Keratinocyte (primary cell): ENCODE results near the gene RBM26. TPM values are rescaled to one million over a fixed set of nuclear protein-coding genes. Genes with fewer than 3 reads are reported as not detected.

Experiments used
- DNase-seq: peaks from one replicate; pipeline ENCODE4 v3.0.0-alpha.2; 2011; ENCODE audit warnings: low read depth, missing footprints, low spot score
- FAIRE-seq: peaks from 2 replicates; lab custom pipeline; 2011; peaks lifted over from hg19 to GRCh38; lab: Jason Lieb, UNC
- H2AFZ ChIP-seq: 2 replicates; pipeline ENCODE4 v1.6.0; 2012; ENCODE audit warnings: low read length, control low read depth, inconsistent platforms; ENCODE audit not compliant: control insufficient read depth
- H3K27ac ChIP-seq: 2 replicates; pipeline ENCODE4 v1.5.1; 2011; ENCODE audit warnings: low read length; ENCODE audit not compliant: control insufficient read depth, insufficient read depth
- H3K27me3 ChIP-seq: 3 replicates; pipeline ENCODE4 v1.6.0; 2011; ENCODE audit warnings: low read length; ENCODE audit not compliant: control insufficient read depth, insufficient read depth; ENCODE audit errors: extremely low read depth
- H3K36me3 ChIP-seq, 2 experiments: 2 replicates in 1 of 2; 3 replicates in 1 of 2; pipeline ENCODE4 v1.5.1; 2011; ENCODE audit warnings: low read length in 2 of 2, mild to moderate bottlenecking in 1 of 2; ENCODE audit not compliant: control insufficient read depth in 2 of 2, insufficient read depth in 2 of 2; ENCODE audit errors: extremely low read depth in 1 of 2
- H3K4me1 ChIP-seq: 3 replicates; pipeline ENCODE4 v1.5.1; 2011; ENCODE audit warnings: low read length; ENCODE audit not compliant: control insufficient read depth, insufficient read depth; ENCODE audit errors: extremely low read depth
- H3K4me2 ChIP-seq: 3 replicates; pipeline ENCODE4 v1.6.0; 2011; ENCODE audit warnings: low read depth, low read length; ENCODE audit not compliant: control insufficient read depth, insufficient read depth; ENCODE audit errors: extremely low read depth
- H3K4me3 ChIP-seq, 3 experiments: fragments of 200-600 bp in 1 of 3; sonication (generic) in 1 of 3; 2 replicates in 2 of 3; 3 replicates in 1 of 3; pipeline ENCODE4 v1.5.1; 2011 to 2016; ENCODE audit warnings: low read length in 3 of 3, mild to moderate bottlenecking in 3 of 3, control low read depth in 2 of 3, inconsistent platforms in 1 of 3, low read depth in 1 of 3, mixed read lengths in 1 of 3, mixed run types in 1 of 3, moderate library complexity in 1 of 3; ENCODE audit not compliant: control insufficient read depth in 2 of 3, insufficient read depth in 2 of 3; ENCODE audit errors: extremely low read depth in 1 of 3
- H3K79me2 ChIP-seq: 2 replicates; pipeline ENCODE4 v1.6.0; 2012; ENCODE audit warnings: low read length; ENCODE audit not compliant: control insufficient read depth, insufficient read depth
- H3K9ac ChIP-seq: 3 replicates; pipeline ENCODE4 v1.6.0; 2011; ENCODE audit warnings: low read length; ENCODE audit not compliant: control insufficient read depth, insufficient read depth; ENCODE audit errors: extremely low read depth
- H3K9me1 ChIP-seq: 3 replicates; pipeline ENCODE4 v1.6.0; 2011; ENCODE audit warnings: low read length; ENCODE audit not compliant: control insufficient read depth, insufficient read depth; ENCODE audit errors: extremely low read depth
- H3K9me3 ChIP-seq: 2 replicates; pipeline ENCODE4 v1.5.1; 2012; ENCODE audit warnings: low read depth, low read length; ENCODE audit not compliant: control insufficient read depth
- H4K20me1 ChIP-seq: 3 replicates; pipeline ENCODE4 v1.6.0; 2011; ENCODE audit warnings: low read length; ENCODE audit not compliant: control insufficient read depth, insufficient read depth; ENCODE audit errors: extremely low read depth
- EZH2 ChIP-seq: IDR thresholded peaks from one replicate; pipeline ENCODE4 v1.6.1; 2012; ENCODE audit warnings: inconsistent platforms, mild to moderate bottlenecking, low read length, moderate library complexity
- dilution Hi-C: fragments of 300-500 bp; cut with MboI; formaldehyde crosslinking; loops from one replicate; pipeline ENCODE4 v1.7.0; 2020; ENCODE audit warnings: low sequenced_read_pairs; ENCODE audit not compliant: extremely low pct_ligation_motif_present
- polyA plus RNA-seq, 5 experiments: library from polyadenylated mRNA; depleted of rRNA in 3 of 5; stranded (reverse) in 3 of 5; stranded (forward) in 1 of 5; unstranded in 1 of 5; fragments of >200 nt; gene quantifications; 1 replicate in 1 of 5; 2 replicates in 3 of 5; 3 replicates in 1 of 5; pipeline versions ENCODE4 v1.2.1 to v1.2.3, GENCODE V29; 2011 to 2012; ENCODE audit warnings: missing spikeins in 2 of 5, low read depth in 1 of 5, low replicate concordance in 1 of 5
- small RNA-seq, 3 experiments: library from RNA; depleted of rRNA; stranded (forward); fragments of <200 nt; gene quantifications; one replicate each; pipeline ENCODE3, GENCODE V24; 2012; ENCODE audit warnings: low read depth in 3 of 3, low replicate concordance in 1 of 3; ENCODE audit not compliant: insufficient read length in 3 of 3
- TF ChIP-seq, protein P1 (sequence below), 3 experiments: IDR thresholded peaks in 1 of 3; conservative IDR thresholded peaks in 1 of 3; optimal IDR thresholded peaks in 1 of 3; 2 replicates in 2 of 3; 3 replicates in 1 of 3; pipeline versions ENCODE3 to v1.5.1; 2011; ENCODE audit warnings: low read length in 3 of 3, mild to moderate bottlenecking in 3 of 3, moderate library complexity in 2 of 3, control low read depth in 1 of 3, inconsistent platforms in 1 of 3; ENCODE audit not compliant: insufficient read depth in 2 of 3; ENCODE audit errors: extremely low read depth in 1 of 3

Gene RBM26
- polyA plus RNA-seq, 1 donor (not counting 4 experiments of a cell fraction or from before 2014, with no cell fraction given) = 28.4 TPM

DNA sequence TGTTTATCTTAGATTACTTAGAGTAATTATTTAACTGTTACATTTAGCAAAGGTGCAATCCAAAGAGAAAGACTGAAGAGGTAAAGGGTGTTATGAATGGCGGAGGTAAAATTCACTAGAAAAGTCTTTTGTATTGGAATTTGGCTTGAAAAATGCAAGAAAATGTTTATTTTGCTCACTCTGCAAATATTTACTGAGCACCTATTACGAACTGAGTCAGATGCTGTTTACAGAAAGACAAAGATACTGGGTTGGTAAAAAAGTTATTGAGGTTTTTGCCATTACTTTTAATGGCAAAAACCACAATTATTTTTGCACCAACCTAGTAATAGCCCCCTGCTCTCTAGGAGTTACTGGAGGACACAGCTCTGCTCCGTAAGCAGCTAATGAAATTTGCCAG is 135.2 kb downstream of the RBM26 start:
- FAIRE-seq (no peak), DNase-seq (no peak)
- Histone ChIP-seq H3K4me2 (no peak overlapping the region), H3K36me3 (no peaks in the 10 kb centered on the region), H4K20me1 (no peaks in the 10 kb centered on the region), H2AFZ (no peak overlapping the region), H3K4me1 (no peaks in the 10 kb centered on the region), H3K79me2 (no peaks in the 10 kb centered on the region), H3K27ac (no peak overlapping the region), H3K27me3 (no peaks in the 10 kb centered on the region), H3K9me1 (no peaks in the 10 kb centered on the region), H3K4me3 (no peak overlapping the region), H3K9me3 (no peaks in the 10 kb centered on the region), H3K9ac (no peak overlapping the region)
- dilution Hi-C loops = no loop called here
- TF ChIP-seq EZH2 = no peak
- TF ChIP-seq, protein P1, sequence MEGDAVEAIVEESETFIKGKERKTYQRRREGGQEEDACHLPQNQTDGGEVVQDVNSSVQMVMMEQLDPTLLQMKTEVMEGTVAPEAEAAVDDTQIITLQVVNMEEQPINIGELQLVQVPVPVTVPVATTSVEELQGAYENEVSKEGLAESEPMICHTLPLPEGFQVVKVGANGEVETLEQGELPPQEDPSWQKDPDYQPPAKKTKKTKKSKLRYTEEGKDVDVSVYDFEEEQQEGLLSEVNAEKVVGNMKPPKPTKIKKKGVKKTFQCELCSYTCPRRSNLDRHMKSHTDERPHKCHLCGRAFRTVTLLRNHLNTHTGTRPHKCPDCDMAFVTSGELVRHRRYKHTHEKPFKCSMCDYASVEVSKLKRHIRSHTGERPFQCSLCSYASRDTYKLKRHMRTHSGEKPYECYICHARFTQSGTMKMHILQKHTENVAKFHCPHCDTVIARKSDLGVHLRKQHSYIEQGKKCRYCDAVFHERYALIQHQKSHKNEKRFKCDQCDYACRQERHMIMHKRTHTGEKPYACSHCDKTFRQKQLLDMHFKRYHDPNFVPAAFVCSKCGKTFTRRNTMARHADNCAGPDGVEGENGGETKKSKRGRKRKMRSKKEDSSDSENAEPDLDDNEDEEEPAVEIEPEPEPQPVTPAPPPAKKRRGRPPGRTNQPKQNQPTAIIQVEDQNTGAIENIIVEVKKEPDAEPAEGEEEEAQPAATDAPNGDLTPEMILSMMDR (optimal IDR thresholded peaks at IDR 0.05 in 1 of 3, IDR thresholded peaks at IDR 0.05 in 1 of 3, conservative IDR thresholded peaks at IDR 0.05 in 1 of 3; ENCODE audit: extremely low read depth in 1 of 3, insufficient read depth in 2 of 3, low read length in 3 of 3) = no peak

Small RNAs within 50 kb of the gene (small RNA-seq; reads per million reads assigned to genes)
- 0 reads per million in 3 experiments for gene RNA5SP33

Other genes starting within 250 kb of the RBM26 start
- 119 to 244 TPM (median 209 TPM) in 3 replicates for gene NDFIP2, start 74.9 kb upstream of the RBM26 start, polyA plus RNA-seq